Tibial artery (tissue), 4 donors: ENCODE data around the gene RPL32.
A peak's percentile ranks its signal among the peaks of the same experiment; 100 is the strongest.

Experiments
- DNase-seq, 2 donors: peaks; one replicate each; pipeline ENCODE4 v3.0.0-alpha.2; 2019
- H3K27ac ChIP-seq, 2 donors: fragments of 200-600 bp; sonication (generic) in 1 of 2; 1 replicate in 1 of 2; 2 replicates in 1 of 2; pipeline ENCODE4 v1.5.1; 2018 to 2019; ENCODE audit warnings: mild to moderate bottlenecking in 1 of 2
- H3K27me3 ChIP-seq, 2 donors: fragments of 200-600 bp; sonication (generic) in 1 of 2; one replicate each; pipeline versions ENCODE4 v1.5.1 to v1.6.0; 2016 to 2019
- H3K36me3 ChIP-seq, 3 donors: fragments of 200-600 bp; sonication (generic) in 2 of 3; one replicate each; pipeline ENCODE4 v1.5.1; 2016 to 2019; ENCODE audit warnings: mild to moderate bottlenecking in 2 of 3
- H3K4me1 ChIP-seq, 4 donors: fragments of 200-600 bp; sonication (generic) in 2 of 4; 1 replicate in 3 of 4; 2 replicates in 1 of 4; pipeline ENCODE4 v1.5.1; 2016 to 2019
- H3K4me3 ChIP-seq, 2 donors: fragments of 200-600 bp; sonication (generic) in 1 of 2; 1 replicate in 1 of 2; 2 replicates in 1 of 2; pipeline ENCODE4 v1.5.1; 2018 to 2019; ENCODE audit warnings: mild to moderate bottlenecking in 2 of 2
- H3K9me3 ChIP-seq, 3 donors: fragments of 200-600 bp; sonication (generic) in 1 of 3; one replicate each; pipeline ENCODE4 v1.5.1; 2016 to 2019
- CTCF ChIP-seq, 2 experiments: fragments of 200-600 bp in 1 of 2; fragments of 450-650 bp in 1 of 2; IDR thresholded peaks; one replicate each; pipeline ENCODE4 v1.5.1; 2017 to 2019; ENCODE audit warnings: antibody characterized with exemption in 2 of 2, mild to moderate bottlenecking in 1 of 2, moderate library complexity in 1 of 2
- intact Hi-C: fragments of 100-400 bp; cut with DNase I; formaldehyde crosslinking; loops from one replicate; pipeline ENCODE4 v1.15.0; 2023; ENCODE audit warnings: low total_unique reads

The RPL32 gene

DNA sequence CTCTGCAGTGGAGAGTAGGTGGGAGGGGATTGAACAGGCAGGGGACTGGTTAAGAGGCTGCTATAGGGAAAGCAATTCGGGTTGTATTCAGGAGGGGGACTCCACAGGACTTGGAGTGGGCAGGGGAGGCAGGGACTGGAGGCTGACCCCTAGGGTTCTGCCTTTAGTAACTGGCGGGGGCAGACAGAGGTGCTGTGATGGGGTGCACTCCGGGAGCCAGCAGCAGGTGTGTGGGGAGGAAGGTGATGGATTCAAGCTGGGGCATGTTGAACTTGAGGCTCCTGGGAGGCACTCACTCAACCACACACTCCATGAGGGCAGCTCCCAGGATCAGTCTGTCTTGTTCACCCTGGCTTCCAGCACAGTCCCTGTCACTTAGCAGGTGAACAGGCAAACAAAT is 32.4 kb downstream of the RPL32 start:
- Histone ChIP-seq H3K27me3 (no peaks in the 10 kb centered on the region), H3K36me3 (peaks cover 8 to 51% (median 20%) of the 10 kb centered on the region in 3 donors), H3K27ac (peak overlapping the region; percentile 46 to 84), H3K9me3 (no peaks in the 10 kb centered on the region), H3K4me1 (peaks cover 0 to 41% (median 20%) of the 10 kb centered on the region in 4 donors), H3K4me3 (no peak overlapping the region)
- TF ChIP-seq CTCF (IDR thresholded peaks at IDR 0.05): no peak
- DNase-seq: no peak
- intact Hi-C loops: no loop called here

- peaks cover 12 to 51% (median 24%) of the 10 kb centered on the region in 3 donors for H3K36me3 ChIP-seq
- intact Hi-C loops: no loop called here
- H3K9me3 ChIP-seq: no peaks in the 10 kb centered on the region
- H3K4me1 ChIP-seq: peaks cover 0 to 41% (median 20%) of the 10 kb centered on the region in 4 donors
- no peak for DNase-seq
- no peak overlapping the region for H3K4me3 ChIP-seq
- no peaks in the 10 kb centered on the region for H3K27me3 ChIP-seq
- TF ChIP-seq CTCF (IDR thresholded peaks at IDR 0.05): no peak
- peak overlapping the region; percentile 46 to 84 for H3K27ac ChIP-seq
Measured at GRCh38 chr3:12808587-12808986, 32.8 kb downstream of the RPL32 start.

DNA sequence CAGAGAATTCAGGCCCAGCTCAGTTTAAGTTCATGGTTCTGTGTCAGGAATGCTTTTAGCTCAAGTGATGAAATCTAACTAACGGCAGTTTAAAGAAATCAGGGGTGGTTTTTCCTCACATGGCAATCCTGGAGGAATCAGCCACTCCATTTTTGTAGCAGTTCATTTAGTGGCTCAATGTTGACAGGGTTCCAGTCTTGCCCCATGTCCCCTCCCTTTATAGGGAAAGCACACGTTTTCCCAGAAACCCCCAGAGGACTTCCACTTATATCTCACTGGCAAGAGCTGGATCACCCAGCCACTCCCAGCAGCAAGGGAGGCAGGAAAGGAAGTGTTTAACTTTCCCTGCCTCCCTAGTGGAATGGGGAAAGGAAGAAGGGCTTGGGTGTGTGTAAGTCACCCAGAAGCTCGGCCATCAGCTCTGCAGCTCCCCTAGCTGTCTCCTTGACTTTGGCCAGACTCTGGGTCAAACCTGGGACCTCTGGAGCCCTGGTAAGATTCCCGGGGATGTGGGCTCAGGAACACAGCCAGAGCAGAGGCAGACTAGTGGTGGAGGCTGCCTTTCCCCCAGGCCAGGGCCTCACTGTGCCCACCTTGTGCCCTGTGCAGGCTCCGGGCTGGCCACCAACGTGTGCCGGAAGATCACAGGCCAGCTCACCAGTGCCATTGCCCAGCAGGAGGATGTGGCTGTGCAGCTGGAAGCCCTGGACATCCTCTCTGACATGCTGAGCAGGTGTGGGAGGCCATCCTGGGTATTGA is 33.6 kb downstream of the RPL32 start:
- peaks cover 0 to 41% (median 20%) of the 10 kb centered on the region in 4 donors for H3K4me1 ChIP-seq
- H3K4me3 ChIP-seq: no peak overlapping the region
- H3K27ac ChIP-seq: peak overlapping the region; percentile 46 to 84
- H3K27me3 ChIP-seq: no peaks in the 10 kb centered on the region
- H3K36me3 ChIP-seq: peaks cover 16 to 50% (median 20%) of the 10 kb centered on the region in 3 donors
- DNase-seq: no peak
- H3K9me3 ChIP-seq: no peaks in the 10 kb centered on the region
- intact Hi-C loops: no loop called here
- TF ChIP-seq CTCF (IDR thresholded peaks at IDR 0.05): no peak

DNA sequence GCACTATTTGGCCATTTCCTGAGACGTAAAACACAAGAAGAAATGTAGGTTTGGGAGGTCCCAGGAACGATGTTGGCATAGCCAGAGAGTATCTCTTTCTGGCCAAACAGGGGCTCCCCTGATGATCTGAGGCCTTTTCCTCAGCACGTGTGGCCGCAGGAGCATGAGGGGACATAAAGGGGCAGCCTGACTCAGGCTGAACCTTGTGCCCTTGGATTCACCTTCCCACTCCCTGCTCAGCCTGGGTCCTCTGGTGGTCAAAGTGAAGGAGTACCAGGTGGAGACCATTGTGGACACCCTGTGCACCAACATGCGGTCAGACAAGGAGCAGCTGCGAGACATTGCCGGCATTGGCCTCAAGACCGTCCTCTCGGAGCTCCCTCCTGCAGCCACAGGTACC is 34.3 kb downstream of the RPL32 start:
- Histone ChIP-seq H3K36me3 (peaks cover 16 to 49% (median 20%) of the 10 kb centered on the region in 3 donors), H3K4me1 (peaks cover 0 to 41% (median 20%) of the 10 kb centered on the region in 4 donors)
- intact Hi-C loops: no loop called here

DNA sequence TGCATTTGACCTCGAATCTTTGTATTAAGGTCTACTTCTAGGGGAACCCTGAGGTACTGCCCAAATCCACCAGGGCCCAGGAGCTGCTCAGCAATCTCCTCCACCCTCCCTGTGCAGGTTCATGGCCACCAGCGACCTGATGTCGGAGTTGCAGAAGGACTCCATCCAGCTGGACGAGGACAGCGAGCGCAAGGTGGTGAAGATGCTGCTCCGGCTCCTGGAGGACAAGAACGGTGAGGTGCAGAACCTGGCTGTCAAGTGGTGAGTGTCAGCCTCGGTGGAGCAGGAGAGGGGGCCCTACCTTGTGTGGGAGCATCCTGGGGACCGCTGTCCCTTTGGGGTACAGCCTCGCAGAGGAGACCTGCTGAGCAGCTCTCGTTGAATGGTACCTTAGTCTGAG is 38.0 kb downstream of the RPL32 start:
- no peaks in the 10 kb centered on the region for H3K9me3 ChIP-seq
- intact Hi-C loops: no loop called here
- H3K4me3 ChIP-seq: no peak overlapping the region
- no peaks in the 10 kb centered on the region for H3K27me3 ChIP-seq
- H3K27ac ChIP-seq: no peak overlapping the region
- peaks cover 0 to 26% (median 10%) of the 10 kb centered on the region in 4 donors for H3K4me1 ChIP-seq
- peaks cover 16 to 52% (median 17%) of the 10 kb centered on the region in 3 donors for H3K36me3 ChIP-seq
- no peak for DNase-seq
- TF ChIP-seq CTCF (IDR thresholded peaks at IDR 0.05): no peak

More for the DNA sequence above, 34.3 kb downstream of the RPL32 start:
- peak overlapping the region; percentile 46 to 84 for H3K27ac ChIP-seq
- no peaks in the 10 kb centered on the region for H3K9me3 ChIP-seq
- TF ChIP-seq CTCF (IDR thresholded peaks at IDR 0.05): no peak
- no peaks in the 10 kb centered on the region for H3K27me3 ChIP-seq
- no peak for DNase-seq
- H3K4me3 ChIP-seq: no peak overlapping the region
